Activated B cell treated with CpG ODN at 0.5 μM for 24 hours (primary cell): ENCODE measurements around the gene WBP2. TPM values are rescaled to one million over a fixed set of nuclear protein-coding genes. Genes with fewer than 3 reads are reported as not detected.

ENCODE experiments used
- ATAC-seq: fragments of 200-7000 bp; cut with Tn5 transposase; one replicate; pipeline ENCODE4 v1.10.0; 2021; ENCODE audit warnings: low read depth, mild to moderate bottlenecking, moderate library complexity
- CTCF ChIA-PET: fragments of 350-600 bp; sonication (Branson Sonifier 250); formaldehyde crosslinking; loops from one replicate; lab custom pipeline; 2021; ENCODE audit warnings: antibody characterized with exemption; lab: Charles Lee
- POLR2A ChIA-PET: fragments of 350-600 bp; sonication (Branson Sonifier 250); formaldehyde crosslinking; loops from one replicate; lab custom pipeline; 2021; ENCODE audit warnings: antibody characterized with exemption; lab: Charles Lee
- DNase-seq: peaks from one replicate; pipeline ENCODE4 v3.0.0; 2022
- H3K27ac Mint-ChIP-seq: one replicate; pipeline ENCODE4 v1.8.0; 2020; ENCODE audit warnings: mixed read lengths
- H3K27me3 Mint-ChIP-seq: one replicate; pipeline ENCODE4 v1.8.0; 2021; ENCODE audit warnings: mixed read lengths
- H3K36me3 Mint-ChIP-seq: one replicate; pipeline ENCODE4 v1.8.0; 2021; ENCODE audit warnings: low read depth, mixed read lengths
- H3K4me1 Mint-ChIP-seq: one replicate; pipeline ENCODE4 v1.8.0; 2021; ENCODE audit warnings: mixed read lengths
- H3K4me3 Mint-ChIP-seq: one replicate; pipeline ENCODE4 v1.8.0; 2020; ENCODE audit warnings: mild to moderate bottlenecking, mixed read lengths
- H3K9me3 Mint-ChIP-seq: one replicate; pipeline ENCODE4 v1.8.0; 2020; ENCODE audit warnings: mixed read lengths
- CTCF ChIP-seq: fragments of 200-600 bp; IDR thresholded peaks from one replicate; pipeline ENCODE4 v1.8.0; 2022; ENCODE audit warnings: antibody characterized with exemption, mild to moderate bottlenecking
- intact Hi-C: fragments of 100-400 bp; cut with micrococcal nuclease; formaldehyde crosslinking; loops from one replicate; pipeline ENCODE4 v1.15.1; 2024
- total RNA-seq: library from RNA; stranded (reverse); gene quantifications from 2 replicates; pipeline ENCODE4 v1.2.3, GENCODE V29; 2022

The WBP2 gene
- total RNA-seq, 1 donor from 2014 or later, result 66.0 TPM

GRCh38 chr17:75880266-75880665, 25.1 kb upstream of the WBP2 start:
- intact Hi-C loops, result no loop called here
- no peak for DNase-seq
- ATAC-seq, result no peak
- H3K36me3 Mint-ChIP-seq, result no peaks in the 10 kb centered on the region
- H3K9me3 Mint-ChIP-seq, result no peaks in the 10 kb centered on the region
- H3K27ac Mint-ChIP-seq, result no peak overlapping the region
- H3K27me3 Mint-ChIP-seq, result peaks cover 8% of the 10 kb centered on the region
- CTCF ChIA-PET, result no interaction called here
- no peak overlapping the region for H3K4me3 Mint-ChIP-seq
- H3K4me1 Mint-ChIP-seq, result peaks cover 28% of the 10 kb centered on the region
- POLR2A ChIA-PET, result interaction anchor here (0.6 to 0.7 kb wide), 2 partner anchors 10 to 89 kb away, joined by 3 read pairs; no protein-coding TSS in a partner anchor
- no peak for TF ChIP-seq CTCF

- no peak for DNase-seq
- peak within 1 kb of the TSS; percentile 79 for H3K27ac Mint-ChIP-seq
- H3K36me3 Mint-ChIP-seq, result no peaks in the 10 kb centered on the region
- ChIA-PET POLR2A (interaction anchor here (0.5 to 7.1 kb wide), 14 partner anchors 9 to 362 kb away, joined by 3 to 129 read pairs (median 4); partner anchors contain the start of genes TRIM65, TSEN54, UNC13D and UNK), CTCF (interaction anchor here (1.0 to 4.4 kb wide), 6 partner anchors 17 to 133 kb away, joined by 3 to 34 read pairs (median 4); partner anchors contain the start of genes MRPL38 and WBP2)
- H3K4me3 Mint-ChIP-seq, result peak within 1 kb of the TSS; percentile 82
- ATAC-seq, result no peak
- TF ChIP-seq CTCF, result no peak
- peaks cover 8% of the 10 kb centered on the region for H3K27me3 Mint-ChIP-seq
- intact Hi-C loops, result loop anchor here (5.0 kb wide), 1 partner anchor 36 kb away; the partner anchor contains the start of gene UNC13D
- H3K9me3 Mint-ChIP-seq, result no peaks in the 10 kb centered on the region
- peaks cover 28% of the 10 kb centered on the region for H3K4me1 Mint-ChIP-seq
These were observed 23.3 kb upstream of the WBP2 start, which contains the start of gene TRIM47 for GRCh38 chr17:75878174-75878998. Gene TRIM47 (minus strand): TSS chr17:75878581. CDS start chr17:75878548, 33 bp downstream.

GRCh38 chr17:75877752-75878173, 22.6 kb upstream of the WBP2 start:
- ChIA-PET CTCF (interaction anchor here (0.6 to 4.4 kb wide), 9 partner anchors 17 to 136 kb away, joined by 3 to 34 read pairs (median 4); partner anchors contain the start of genes MRPL38 and WBP2), POLR2A (interaction anchor here (0.5 to 7.1 kb wide), 12 partner anchors 13 to 361 kb away, joined by 3 to 129 read pairs (median 4); partner anchors contain the start of genes TRIM65, TSEN54, UNC13D and UNK)
- peak overlapping the region; percentile 79 for H3K27ac Mint-ChIP-seq
- DNase-seq (peak; percentile 73), ATAC-seq (peak; percentile 83)
- H3K36me3 Mint-ChIP-seq, result no peaks in the 10 kb centered on the region
- no peak for TF ChIP-seq CTCF
- peaks cover 28% of the 10 kb centered on the region for H3K4me1 Mint-ChIP-seq
- H3K27me3 Mint-ChIP-seq, result peaks cover 8% of the 10 kb centered on the region
- H3K4me3 Mint-ChIP-seq, result peak overlapping the region; percentile 82
- no peaks in the 10 kb centered on the region for H3K9me3 Mint-ChIP-seq
- intact Hi-C loops, result loop anchor here (1.0 to 5.0 kb wide), 4 partner anchors 13 to 35 kb away; partner anchors contain the start of genes MRPL38, TRIM65 and UNC13D

GRCh38 chr17:75876938-75877751, 22.0 kb upstream of the WBP2 start:
- Mint-ChIP-seq H3K4me3 (peak overlapping the region; percentile 82), H3K27me3 (peaks cover 8% of the 10 kb centered on the region), H3K4me1 (peaks cover 28% of the 10 kb centered on the region), H3K36me3 (no peaks in the 10 kb centered on the region), H3K9me3 (no peaks in the 10 kb centered on the region), H3K27ac (peak overlapping the region; percentile 79)
- TF ChIP-seq CTCF, result no peak
- ATAC-seq (peak; percentile 19), DNase-seq (no peak)
- intact Hi-C loops, result loop anchor here (1.0 to 5.0 kb wide), 5 partner anchors 13 to 35 kb away; partner anchors contain the start of genes MRPL38, TRIM65, UNC13D and WBP2
- CTCF ChIA-PET, result interaction anchor here (0.6 to 4.4 kb wide), 10 partner anchors 16 to 137 kb away, joined by 3 to 34 read pairs (median 4); partner anchors contain the start of genes MRPL38, TRIM65 and WBP2
- POLR2A ChIA-PET, result interaction anchor here (0.5 to 7.1 kb wide), 12 partner anchors 13 to 361 kb away, joined by 3 to 129 read pairs (median 4); partner anchors contain the start of genes TRIM65, TSEN54, UNC13D and UNK
